Panc1 (cell line): ENCODE results near the gene APRT.

Source experiments
- POLR2AphosphoS5 ChIP-seq: IDR thresholded peaks from 2 replicates; pipeline ENCODE4 v1.6.1; 2012; ENCODE audit warnings: mild to moderate bottlenecking, low read depth, low read length, moderate library complexity
- TF ChIP-seq, protein P1 (sequence below), 2 experiments: IDR thresholded peaks; 2 replicates each; pipeline ENCODE4 v1.6.1; 2011 to 2012; ENCODE audit warnings: low read depth in 2 of 2, control low read depth in 1 of 2, low read length in 1 of 2, mild to moderate bottlenecking in 1 of 2, moderate library complexity in 1 of 2; ENCODE audit not compliant: insufficient read depth in 1 of 2
- TF ChIP-seq, protein P2 (sequence below): fragments of 450-650 bp; IDR thresholded peaks from 2 replicates; pipeline ENCODE4 v1.5.1; 2017; ENCODE audit warnings: mild to moderate bottlenecking

DNA sequence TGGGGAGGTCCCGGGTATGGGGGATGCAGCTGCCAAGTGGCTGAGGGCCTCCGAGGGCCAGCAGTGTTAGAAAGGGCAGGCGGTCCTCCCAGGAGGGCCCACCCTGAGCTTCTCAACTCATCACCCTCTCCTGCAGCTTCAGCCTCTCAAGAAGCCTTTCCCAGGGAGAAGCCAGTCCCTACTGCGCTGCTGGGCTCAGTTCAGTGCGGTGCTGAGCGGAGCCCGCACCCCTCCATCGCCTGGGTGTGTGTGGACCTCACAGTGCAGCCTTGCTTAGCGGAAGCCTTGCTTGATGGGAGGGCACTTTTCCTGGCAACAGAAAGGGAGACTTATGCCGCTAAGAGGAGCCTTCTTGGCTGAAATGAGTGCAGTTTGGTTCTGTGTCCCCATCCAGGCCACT is 3.5 kb upstream of the APRT start:
- TF ChIP-seq, protein P1, sequence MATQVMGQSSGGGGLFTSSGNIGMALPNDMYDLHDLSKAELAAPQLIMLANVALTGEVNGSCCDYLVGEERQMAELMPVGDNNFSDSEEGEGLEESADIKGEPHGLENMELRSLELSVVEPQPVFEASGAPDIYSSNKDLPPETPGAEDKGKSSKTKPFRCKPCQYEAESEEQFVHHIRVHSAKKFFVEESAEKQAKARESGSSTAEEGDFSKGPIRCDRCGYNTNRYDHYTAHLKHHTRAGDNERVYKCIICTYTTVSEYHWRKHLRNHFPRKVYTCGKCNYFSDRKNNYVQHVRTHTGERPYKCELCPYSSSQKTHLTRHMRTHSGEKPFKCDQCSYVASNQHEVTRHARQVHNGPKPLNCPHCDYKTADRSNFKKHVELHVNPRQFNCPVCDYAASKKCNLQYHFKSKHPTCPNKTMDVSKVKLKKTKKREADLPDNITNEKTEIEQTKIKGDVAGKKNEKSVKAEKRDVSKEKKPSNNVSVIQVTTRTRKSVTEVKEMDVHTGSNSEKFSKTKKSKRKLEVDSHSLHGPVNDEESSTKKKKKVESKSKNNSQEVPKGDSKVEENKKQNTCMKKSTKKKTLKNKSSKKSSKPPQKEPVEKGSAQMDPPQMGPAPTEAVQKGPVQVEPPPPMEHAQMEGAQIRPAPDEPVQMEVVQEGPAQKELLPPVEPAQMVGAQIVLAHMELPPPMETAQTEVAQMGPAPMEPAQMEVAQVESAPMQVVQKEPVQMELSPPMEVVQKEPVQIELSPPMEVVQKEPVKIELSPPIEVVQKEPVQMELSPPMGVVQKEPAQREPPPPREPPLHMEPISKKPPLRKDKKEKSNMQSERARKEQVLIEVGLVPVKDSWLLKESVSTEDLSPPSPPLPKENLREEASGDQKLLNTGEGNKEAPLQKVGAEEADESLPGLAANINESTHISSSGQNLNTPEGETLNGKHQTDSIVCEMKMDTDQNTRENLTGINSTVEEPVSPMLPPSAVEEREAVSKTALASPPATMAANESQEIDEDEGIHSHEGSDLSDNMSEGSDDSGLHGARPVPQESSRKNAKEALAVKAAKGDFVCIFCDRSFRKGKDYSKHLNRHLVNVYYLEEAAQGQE (IDR thresholded peaks at IDR 0.05; ENCODE audit: insufficient read depth in 1 of 2, low read depth in 2 of 2, low read length in 1 of 2): no peak
- TF ChIP-seq, protein P2, sequence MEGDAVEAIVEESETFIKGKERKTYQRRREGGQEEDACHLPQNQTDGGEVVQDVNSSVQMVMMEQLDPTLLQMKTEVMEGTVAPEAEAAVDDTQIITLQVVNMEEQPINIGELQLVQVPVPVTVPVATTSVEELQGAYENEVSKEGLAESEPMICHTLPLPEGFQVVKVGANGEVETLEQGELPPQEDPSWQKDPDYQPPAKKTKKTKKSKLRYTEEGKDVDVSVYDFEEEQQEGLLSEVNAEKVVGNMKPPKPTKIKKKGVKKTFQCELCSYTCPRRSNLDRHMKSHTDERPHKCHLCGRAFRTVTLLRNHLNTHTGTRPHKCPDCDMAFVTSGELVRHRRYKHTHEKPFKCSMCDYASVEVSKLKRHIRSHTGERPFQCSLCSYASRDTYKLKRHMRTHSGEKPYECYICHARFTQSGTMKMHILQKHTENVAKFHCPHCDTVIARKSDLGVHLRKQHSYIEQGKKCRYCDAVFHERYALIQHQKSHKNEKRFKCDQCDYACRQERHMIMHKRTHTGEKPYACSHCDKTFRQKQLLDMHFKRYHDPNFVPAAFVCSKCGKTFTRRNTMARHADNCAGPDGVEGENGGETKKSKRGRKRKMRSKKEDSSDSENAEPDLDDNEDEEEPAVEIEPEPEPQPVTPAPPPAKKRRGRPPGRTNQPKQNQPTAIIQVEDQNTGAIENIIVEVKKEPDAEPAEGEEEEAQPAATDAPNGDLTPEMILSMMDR: no peak
- no peak; the same call in 1 of the 2 replicates for TF ChIP-seq POLR2AphosphoS5
